Upper lobe of left lung (tissue), 4 donors: Measurements from ENCODE around the gene THSD7A.

Source experiments
- EP300 ChIP-seq, 4 donors: sonication (generic); formaldehyde crosslinking; IDR thresholded peaks; one replicate each; pipeline ENCODE4 v1.5.1; 2017; ENCODE audit warnings: antibody characterized with exemption in 4 of 4, control low read depth in 2 of 4
- TF ChIP-seq, protein P1 (sequence below), 6 experiments: fragments of 450-650 bp in 4 of 6; fragments of 200-600 bp in 2 of 6; sonication (generic) in 2 of 6; IDR thresholded peaks; one replicate each; pipeline ENCODE4 v1.5.1; 2016 to 2019; ENCODE audit warnings: antibody characterized with exemption in 6 of 6

DNA sequence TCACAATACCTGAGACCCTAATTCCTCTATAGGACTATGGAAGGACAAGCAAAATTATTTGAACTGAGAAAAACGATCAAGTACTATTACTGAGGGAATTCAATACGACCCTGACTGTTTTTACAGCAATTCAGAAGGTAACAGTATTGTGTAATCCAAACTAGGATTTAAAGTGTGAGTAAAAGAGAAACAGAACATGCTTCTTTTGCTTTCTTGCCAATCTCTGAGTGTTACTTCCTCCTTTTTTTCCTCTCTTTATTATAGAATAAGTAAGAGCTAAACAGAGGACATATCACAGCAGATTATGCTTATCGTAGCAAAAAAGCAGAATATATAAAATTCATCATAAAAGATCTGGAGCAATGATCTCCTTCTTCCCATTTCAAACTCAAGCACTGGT, 292.1 kb downstream of the THSD7A start:
- TF ChIP-seq EP300 (IDR thresholded peaks at IDR 0.05) = no peak
- TF ChIP-seq, protein P1, sequence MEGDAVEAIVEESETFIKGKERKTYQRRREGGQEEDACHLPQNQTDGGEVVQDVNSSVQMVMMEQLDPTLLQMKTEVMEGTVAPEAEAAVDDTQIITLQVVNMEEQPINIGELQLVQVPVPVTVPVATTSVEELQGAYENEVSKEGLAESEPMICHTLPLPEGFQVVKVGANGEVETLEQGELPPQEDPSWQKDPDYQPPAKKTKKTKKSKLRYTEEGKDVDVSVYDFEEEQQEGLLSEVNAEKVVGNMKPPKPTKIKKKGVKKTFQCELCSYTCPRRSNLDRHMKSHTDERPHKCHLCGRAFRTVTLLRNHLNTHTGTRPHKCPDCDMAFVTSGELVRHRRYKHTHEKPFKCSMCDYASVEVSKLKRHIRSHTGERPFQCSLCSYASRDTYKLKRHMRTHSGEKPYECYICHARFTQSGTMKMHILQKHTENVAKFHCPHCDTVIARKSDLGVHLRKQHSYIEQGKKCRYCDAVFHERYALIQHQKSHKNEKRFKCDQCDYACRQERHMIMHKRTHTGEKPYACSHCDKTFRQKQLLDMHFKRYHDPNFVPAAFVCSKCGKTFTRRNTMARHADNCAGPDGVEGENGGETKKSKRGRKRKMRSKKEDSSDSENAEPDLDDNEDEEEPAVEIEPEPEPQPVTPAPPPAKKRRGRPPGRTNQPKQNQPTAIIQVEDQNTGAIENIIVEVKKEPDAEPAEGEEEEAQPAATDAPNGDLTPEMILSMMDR (IDR thresholded peaks at IDR 0.05) = no peak
